Inflammatory macrophage (primary cell): Measurements from ENCODE around the gene SENP5.
"Not testable (repeated sequence)": the region's sequence is repeated elsewhere in the genome, so short reads cannot be mapped to it uniquely, and the experiment has no call there.

ENCODE experiments used
- DNase-seq, 2 donors: peaks; one replicate each; pipeline ENCODE4 v3.0.0-alpha.2; 2020 to 2022

Gene SENP5

DNA sequence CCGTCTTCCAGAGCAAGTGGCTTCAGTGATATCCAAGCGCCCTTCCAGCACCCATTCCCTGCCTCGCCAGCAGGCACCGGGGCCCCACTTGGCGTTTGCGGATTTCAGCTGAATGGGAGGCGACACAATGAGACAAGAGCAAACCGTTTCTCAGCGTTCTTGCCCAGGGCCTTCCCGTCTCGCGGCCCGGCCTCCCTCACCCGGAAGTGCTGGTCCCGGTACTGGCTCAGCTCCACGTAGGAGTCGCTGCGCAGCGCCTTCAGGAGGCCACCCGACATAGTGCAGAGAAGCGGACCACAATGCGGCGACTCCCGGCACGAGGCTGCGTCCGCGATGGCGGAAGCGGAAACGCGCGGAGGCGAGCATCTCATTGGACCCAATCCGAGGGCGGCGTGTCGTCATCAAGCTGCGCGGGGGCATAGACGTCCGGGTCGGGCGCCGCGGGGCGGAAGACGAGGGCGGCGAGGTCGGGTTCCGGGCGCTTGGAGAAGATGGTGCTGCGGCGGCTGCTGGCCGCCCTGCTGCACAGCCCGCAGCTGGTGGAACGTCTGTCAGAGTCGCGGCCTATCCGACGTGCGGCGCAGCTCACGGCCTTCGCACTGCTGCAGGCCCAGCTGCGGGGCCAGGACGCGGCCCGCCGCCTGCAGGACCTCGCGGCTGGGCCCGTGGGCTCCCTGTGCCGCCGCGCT is 74.7 kb downstream of the SENP5 start, which contains the start of gene NCBP2:
Gene NCBP2, minus strand, starts transcription at position 303 of the 689 bp plus-strand sequence. Its CDS starts 25 bp downstream, at position 278.
- DNase-seq = peak; percentile 99 to 100

DNA sequence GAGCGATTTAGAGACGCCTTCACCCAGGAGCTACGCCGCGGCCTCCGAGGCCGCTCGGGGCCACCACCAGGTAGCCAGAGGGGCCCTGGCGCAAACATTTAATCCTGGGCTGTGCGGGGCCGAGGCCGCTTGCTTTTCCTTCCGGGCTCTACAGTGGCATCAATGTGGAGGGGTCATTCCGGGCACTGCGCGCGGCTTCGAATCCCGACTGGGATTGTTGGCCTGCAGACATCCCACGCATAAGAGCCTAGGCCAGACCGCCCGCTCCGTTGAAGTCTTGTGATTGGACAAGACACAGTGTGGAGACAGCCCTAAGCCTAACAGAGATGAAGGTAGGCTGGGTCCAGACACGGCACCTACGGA is 75.2 kb downstream of the SENP5 start:
- peak in 1 of 2 donors; percentile 74 for DNase-seq

DNA sequence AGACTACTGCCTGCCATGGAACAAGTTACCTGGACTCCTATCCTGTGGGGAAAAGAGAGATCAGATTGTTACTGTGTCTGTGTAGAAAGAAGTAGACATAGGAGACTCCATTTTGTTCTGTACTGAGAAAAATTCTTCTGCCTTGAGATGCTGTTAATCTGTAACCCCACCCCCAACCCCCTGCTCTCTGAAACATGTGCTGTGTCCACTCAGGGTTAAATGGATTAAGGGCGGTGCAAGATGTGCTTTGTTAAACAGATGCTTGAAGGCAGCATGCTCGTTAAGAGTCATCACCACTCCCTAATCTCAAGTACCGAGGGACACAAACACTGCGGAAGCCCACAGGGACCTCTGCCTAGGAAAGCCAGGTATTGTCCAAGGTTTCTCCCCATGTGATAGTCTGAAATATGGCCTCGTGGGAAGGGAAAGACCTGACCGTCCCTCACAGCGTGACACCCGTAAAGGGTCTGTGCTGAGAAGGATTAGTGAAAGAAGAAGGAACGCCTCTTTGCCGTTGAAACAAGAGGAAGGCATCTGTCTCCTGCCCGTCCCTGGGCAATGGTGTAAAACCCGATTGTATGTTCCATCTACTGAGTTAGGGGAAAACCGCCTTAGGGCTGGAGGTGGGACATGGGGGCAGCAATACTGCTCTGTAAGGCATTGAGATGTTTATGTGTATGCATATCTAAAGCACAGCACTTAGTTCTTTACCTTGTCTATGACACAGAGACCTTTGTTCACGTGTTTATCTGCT is 76.5 kb downstream of the SENP5 start:
- DNase-seq = not testable (repeated sequence)

DNA sequence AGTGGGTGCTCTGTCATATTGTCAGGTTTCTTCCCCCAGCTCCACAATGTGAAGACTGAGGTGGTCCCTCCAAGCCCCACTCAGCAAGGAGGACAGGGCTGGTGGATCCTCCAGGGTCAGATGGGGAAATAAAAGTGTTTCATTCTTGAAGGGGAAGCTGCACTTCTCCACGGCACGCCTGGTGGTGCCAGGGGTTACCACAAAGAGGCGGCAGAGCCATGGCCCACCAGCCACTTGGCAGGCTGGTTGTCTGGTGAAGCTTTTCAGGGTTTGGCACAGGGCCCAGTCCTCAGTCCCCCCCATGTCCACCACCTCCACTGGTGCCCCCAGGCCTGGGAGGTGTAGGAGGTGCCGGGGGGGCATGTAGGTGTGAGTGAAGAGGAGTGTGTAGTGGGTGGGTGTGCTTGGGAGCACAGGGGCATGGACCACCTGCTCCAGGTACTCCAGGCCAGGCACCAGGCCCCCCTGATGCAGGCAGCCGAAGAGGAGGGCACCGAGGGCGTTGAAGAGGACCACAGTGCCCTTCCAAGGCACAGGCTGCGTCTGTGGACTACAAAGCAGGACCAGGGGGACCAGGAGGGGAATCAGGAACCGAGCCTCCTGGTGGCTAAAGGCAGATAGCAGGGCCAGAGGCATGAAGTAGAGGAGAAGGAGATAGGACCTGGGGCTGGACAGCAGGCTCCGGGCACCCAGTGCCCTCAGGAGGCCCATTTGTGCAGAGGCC is 79.6 kb downstream of the SENP5 start:
- DNase-seq = no peak

DNA sequence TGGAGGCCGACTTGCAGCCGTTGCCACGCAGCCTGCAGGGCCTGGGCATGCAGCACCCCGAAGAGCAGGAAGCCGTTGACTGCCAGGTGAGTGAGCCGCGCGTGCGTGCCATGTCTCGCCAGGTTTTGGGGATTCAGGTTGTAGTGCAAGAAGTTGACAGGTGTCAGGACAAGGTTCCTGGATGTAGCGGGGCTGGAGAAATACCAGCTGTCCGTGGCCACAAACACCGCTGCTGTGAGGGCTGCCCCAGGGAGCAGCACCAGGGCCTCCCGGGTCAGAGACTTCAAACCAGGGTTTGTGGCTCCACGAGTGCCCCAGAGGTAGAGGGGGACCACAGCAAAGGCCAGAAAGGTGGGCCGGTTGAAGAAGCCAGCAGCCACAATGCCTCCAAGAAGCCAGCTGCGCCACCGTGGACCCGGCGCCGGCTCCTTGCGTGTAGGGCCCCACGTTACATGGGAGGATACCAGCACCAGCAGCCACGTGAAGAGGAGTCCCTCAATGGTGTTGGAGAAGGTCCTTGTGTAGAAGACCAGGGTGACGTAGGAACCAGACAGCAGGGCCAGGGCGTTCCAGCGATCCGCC is 80.2 kb downstream of the SENP5 start:
- no peak for DNase-seq

DNA sequence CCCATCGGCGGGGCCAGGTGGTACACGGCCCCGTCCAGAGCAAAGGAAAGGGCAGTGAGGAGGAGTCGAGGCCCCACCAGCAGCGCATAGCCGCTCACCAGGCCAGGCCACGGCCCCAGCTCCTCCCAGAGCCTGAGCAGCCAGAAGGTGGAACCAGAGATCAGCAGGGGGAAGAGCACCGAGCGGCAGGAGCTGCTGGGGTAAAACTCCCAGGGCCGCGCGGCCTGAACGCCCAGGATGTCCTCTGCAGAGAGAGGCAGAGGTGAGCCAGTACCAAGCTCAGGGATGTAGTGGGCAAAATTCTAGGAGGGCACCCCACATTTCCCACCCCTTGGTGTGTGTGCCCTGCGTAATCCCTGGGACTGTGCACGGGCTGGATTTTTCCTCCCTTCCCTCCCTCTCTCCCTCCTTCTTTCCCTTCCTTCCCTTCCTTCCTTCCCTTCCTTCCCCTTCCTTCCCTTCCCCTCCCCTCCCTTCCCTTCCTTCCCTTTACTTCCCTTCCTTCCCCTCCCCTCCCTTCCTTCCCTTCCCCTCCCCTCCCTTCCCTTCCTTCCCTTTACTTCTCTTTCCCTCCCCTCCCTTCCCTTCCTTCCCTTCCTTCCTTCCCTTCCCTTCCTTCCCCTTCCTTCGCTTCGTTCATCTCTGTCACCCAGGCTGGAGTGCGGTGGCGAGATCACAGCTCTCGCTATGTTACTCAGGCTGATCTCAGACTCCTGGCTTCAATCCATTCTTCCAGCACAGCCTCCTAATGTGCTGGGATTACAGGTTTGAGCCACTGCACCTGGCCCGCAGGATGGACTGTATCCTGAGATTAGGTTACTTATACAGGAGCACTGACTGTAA is 80.9 kb downstream of the SENP5 start:
- no peak for DNase-seq

DNA sequence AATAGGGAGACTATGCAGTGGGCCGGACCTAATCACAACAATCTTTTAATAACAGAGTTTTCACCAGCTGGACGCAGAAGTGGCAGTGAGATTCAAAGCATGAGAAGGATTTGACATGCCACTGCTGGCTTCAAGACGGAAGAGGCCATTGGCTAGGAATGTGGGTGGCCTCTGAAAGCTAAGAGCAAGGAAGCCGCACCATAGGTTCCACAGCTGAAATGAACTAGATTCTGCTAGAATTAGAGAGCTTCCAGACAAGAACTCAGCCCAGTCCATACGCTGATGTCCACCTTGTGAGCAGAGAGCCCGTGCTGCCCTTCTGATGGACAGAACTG is 81.5 kb downstream of the SENP5 start:
- DNase-seq = no peak

DNA sequence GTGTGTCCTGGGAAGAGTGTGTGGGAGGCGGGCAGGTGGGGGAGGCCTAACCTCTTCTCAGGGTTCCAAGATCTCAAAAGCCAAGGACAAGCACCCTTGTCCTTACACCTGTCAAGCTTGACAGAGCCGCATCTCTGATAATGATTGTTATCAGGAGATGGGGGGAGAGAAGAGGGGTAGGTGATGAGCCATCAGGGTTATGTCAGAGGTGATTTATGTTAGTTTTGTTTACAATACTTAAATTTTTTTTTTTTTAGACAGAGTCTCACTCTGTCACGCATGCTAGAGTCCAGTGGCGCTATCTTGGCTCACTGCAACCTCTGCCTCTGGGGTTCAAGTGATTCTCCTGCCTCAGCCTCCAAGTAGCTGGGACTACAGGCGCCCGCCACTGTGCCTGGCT is 82.0 kb downstream of the SENP5 start:
- no peak for DNase-seq

DNA sequence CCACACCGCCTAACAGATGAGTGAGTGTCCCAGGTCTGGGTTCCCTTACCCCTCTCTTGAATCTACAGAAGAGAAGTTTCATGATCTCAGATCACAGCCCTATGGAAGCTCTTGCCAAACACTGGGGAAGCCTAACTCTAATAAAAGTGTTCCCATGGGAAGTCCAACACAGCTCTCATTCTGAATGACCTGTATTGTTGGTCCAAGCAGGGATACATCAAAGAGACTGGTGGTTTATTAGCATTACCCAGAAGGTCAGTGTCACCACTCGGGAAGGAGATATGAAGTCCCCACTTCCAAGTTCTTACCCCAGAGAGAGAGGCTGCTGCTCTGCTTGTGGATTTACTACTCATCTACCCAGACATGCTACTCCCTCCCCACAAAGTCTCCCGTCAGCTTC is 83.7 kb downstream of the SENP5 start:
- no peak for DNase-seq

DNA sequence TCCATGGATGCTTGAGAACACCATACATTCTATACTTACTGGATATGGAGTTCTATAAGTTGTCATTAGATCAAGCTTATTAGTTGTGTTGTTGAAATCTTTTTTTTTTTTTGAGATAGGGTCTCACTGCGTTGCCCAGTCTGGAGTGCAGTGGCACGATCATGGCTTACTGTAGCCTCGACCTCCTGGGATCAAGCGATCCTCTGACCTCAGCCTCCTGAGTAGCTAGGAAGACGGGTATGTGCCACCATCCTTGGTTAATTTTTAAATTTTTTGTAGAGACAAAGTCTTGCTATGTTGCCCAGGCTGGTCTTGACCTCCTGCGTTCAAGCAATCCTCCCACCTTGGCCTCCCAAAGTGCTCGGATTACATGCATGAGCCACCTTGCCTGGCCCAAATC is 87.1 kb downstream of the SENP5 start:
- DNase-seq = no peak

DNA sequence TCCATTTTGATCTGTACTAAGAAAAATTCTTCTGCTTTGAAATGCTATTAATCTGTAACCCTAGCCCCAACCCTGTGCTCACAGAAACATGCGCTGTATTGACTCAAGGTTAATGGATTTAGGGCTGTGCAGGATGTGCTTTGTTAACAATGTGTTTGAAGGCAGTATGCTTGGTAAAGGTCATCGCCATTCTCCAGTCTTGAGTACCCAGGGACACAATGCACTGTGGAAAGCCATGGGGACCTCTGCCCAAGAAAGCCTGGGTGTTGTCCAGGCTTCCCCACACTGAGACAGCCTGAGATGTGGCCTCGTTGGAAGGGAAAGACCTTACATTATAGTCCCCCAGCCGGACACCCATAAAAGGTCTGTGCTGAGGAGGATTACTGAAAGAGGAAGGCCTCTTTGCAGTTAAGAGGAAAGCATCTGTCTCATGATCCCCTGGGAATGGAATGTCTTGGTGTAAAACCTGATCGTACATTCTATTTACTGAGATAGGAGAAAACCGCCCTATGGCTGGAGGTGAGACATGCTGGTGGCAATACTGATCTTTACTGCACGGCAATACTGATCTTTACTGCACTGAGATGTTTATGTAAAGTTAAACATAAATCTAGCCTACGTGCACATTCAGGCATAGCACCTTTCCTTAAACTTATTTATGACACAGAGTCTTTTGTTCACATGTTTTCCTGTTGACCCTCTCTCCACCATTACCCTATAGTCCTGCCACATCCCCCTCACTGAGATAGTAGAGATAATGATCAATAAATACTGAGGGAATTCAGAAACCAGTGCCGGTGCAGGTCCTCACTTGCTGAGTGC is 94.6 kb downstream of the SENP5 start:
- no peak for DNase-seq

DNA sequence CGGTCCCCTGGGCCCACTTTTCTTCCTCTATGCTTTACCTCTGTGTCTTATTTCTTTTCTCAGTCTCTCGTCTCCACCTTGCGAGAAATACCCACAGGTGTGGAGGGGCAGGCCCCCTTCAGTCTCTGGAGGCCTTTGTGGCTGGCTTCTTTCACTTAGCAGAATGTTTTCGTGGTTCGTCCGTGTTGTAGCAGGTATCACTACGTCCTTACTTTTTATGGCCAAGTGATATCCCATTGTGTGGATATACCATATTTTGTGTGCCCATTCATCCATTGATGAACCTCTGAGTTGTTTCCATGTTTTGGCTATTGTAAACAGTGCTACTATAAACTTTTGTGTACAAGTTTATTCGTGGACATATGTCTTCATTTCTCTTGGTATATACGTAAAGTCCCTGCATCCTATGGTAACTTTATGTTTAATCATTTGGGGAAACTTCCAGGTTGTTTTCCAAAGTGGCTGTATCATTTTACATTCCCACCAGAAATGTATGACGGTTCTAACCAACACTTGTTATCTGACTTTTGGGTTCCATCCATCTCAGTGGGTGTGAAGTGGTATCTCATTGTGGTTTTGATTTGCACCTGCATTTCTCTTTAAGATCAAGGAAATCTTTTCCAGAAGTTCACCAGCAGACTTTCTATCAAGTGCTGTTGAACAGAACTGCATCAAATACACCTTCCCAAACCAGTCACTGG is 95.4 kb downstream of the SENP5 start:
- no peak for DNase-seq

DNA sequence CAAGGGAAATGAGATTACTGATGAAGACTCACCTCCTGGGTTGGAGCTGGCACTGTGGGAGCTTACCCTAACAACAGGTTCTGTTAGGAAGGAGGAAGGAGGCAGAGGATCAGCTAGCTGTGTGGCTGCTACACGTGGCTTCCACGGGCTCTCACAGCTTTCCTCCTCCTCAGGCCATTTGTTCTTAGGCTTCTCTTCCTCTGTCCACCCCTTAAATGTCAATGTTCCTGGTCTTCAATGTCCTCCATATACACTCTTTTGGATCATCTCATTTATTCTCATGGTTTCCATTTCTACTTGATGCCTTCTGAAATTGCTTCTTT is 95.9 kb downstream of the SENP5 start:
- no peak for DNase-seq

DNA sequence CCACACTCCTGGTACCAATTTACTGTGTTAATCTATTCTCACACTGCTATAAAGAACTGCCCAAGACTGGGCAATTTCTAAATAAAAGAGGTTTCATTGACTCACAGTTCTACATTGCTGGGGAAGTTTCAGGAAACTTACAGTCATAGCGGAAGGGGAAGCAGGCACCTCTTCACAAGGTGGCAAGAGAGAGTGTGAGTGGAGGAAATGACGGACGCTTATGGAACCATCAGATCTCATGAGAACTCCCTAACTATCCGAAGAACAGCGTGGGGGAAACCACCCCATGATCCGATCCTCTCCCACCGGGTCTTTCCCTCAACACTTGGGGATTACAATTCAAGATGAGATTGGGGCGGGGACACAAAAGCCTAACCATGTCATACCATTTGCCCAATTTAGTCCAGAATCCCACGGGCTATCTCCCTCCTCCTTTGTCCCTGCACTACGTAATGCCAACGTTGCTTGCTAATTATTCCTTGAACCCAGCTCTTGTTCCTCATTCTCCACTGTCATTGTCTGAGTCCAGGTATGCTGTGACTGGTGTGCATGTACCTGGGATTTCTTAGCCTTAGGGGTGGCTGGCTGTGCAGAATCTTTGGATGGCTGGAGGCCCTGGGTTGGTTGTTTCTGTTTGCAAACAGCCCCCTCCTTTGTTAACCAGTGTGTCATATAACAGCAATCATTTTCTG is 97.5 kb downstream of the SENP5 start:
- no peak for DNase-seq

DNA sequence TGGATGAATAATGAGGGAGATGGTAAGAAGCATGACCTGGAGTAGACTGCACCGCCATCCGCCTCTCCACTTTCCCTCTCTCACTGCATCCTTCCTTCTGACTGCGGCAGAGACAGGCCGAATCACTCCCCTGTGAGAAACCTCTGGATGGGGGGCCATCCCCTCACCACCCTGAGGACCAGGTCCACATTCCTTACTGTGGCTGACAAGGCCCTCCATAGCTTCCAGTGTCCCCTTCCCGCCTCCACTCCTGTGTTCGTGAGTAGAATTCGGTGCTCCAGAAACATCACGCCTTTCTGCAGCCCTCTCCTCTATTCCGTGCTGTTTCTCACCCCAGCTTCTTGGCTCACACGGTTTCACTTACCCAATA is 98.1 kb downstream of the SENP5 start:
- no peak for DNase-seq

DNA sequence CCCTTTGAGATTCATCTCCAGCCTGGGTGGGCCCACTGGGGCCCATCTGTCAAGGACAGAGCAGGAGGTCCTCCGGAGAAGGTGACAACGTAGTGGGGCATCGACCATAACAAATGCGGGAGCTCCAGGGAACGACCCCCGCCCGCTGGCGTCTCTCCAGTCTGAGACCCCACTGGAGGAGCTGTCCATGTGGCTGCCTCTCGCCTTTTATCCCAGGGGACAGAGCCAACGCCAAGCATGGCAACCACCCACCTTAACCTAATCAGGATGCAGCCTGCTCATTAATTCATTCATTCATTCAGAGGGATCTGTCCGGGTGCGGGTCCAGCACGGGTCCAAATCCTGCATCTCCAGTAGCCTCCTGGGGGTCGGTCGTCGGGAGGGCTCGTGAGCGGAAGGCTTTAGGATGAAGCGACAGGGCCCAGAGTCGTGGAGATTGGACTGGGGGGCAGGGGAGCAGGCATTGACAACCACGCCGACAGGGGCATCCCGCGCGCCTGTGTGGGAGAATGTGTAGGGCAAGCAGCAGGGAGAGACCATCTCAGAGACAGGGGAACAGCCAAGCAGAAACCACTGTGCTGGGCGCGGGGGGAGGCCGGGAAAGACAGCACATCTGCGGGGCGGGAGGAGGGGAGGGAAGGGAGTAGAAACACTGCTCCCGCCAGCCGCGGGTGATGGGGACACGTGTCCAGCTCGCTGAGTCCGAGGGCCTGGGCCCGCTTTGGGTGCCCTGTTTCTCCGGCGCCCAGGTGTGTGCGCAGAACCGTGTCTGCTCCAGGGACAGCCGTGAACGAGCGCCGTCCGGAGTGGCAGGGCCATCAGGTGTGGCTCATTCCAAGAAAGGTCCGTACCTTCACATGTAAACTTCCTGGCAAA is 99.0 kb downstream of the SENP5 start:
- no peak for DNase-seq

DNA sequence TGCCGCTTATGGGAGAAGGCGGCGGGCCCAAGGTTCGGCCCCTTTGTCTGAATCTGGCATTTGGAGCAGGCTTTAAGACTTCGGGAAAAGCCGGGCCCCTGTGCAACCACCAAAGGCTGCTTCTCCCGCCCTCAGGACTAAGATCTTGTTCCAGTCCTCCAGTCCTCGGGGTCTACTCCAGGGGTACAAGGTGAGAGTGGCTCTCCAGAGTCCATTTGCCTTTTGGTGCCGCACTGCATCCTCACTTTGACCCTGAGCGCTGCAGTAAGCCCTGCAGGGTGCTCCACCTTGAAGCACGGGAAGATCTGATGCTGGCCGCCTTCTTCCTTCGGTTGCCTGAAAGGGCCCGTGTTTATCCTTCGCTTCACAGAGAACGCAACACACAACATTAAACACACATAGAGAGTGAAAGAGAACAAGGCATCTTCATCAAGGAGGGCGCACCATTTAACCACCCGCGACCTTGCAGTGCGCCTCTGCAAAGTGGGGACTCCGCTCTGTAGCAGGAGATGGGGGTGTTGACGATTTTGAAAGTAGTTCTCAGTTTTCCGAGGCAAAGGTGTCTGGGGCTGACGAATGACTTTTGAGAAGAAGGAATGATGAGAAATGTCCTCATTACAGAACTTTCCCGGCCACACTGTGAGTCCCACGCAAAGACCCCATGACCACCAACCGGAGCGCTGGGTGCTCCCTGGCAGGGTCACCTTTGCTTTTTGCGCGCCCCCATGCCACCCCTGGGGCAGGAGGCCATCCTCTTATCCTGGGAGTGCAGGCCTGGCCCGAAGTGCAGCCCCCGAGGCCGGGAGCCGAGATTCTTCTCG is 99.9 kb downstream of the SENP5 start:
- DNase-seq = no peak
